ENCODE results near the gene CHURC1.

Gene CHURC1

GRCh38 chr14:64968651-64969050 lies 54.4 kb downstream of the CHURC1 start:
- in situ Hi-C loops (cut with HindIII; ENCODE audit: low sequenced_read_pairs), result no loop called here

GRCh38 chr14:64970041-64970440 lies 55.8 kb downstream of the CHURC1 start:
- TF ChIP-seq CTCF (IDR thresholded peaks at IDR 0.05; ENCODE audit: low read depth, low read length), result no peak
- DNase-seq (ENCODE audit: low read depth, low spot score), result no peak
- no peak overlapping the region for H3K4me3 ChIP-seq (ENCODE audit: low read depth, low read length)
- in situ Hi-C loops (cut with HindIII; ENCODE audit: low sequenced_read_pairs), result no loop called here

More at GRCh38 chr14:64968651-64969050, 54.4 kb downstream of the CHURC1 start:
- TF ChIP-seq CTCF (IDR thresholded peaks at IDR 0.05; ENCODE audit: low read depth, low read length), result peak; percentile 17
- DNase-seq (ENCODE audit: low read depth, low spot score), result peak; percentile 69
- H3K4me3 ChIP-seq (ENCODE audit: low read depth, low read length), result no peak overlapping the region

- in situ Hi-C loops (cut with HindIII; ENCODE audit: low sequenced_read_pairs), result no loop called here
- H3K4me3 ChIP-seq (ENCODE audit: low read depth, low read length), result peak overlapping the region; percentile 71
- DNase-seq (ENCODE audit: low read depth, low spot score), result no peak
- TF ChIP-seq CTCF (IDR thresholded peaks at IDR 0.05; ENCODE audit: low read depth, low read length), result no peak
Observed at GRCh38 chr14:64970776-64971477, 56.7 kb downstream of the CHURC1 start.

GRCh38 chr14:64971491-64971942 lies 57.3 kb downstream of the CHURC1 start:
- no peak for TF ChIP-seq CTCF (IDR thresholded peaks at IDR 0.05; ENCODE audit: low read depth, low read length)
- in situ Hi-C loops (cut with HindIII; ENCODE audit: low sequenced_read_pairs), result no loop called here
- no peak for DNase-seq (ENCODE audit: low read depth, low spot score)
- peak overlapping the region; percentile 71 for H3K4me3 ChIP-seq (ENCODE audit: low read depth, low read length)

- in situ Hi-C loops (cut with HindIII; ENCODE audit: low sequenced_read_pairs), result no loop called here
- TF ChIP-seq CTCF (IDR thresholded peaks at IDR 0.05; ENCODE audit: low read depth, low read length), result no peak
- peak within 1 kb of the TSS; percentile 71 for H3K4me3 ChIP-seq (ENCODE audit: low read depth, low read length)
- no peak for DNase-seq (ENCODE audit: low read depth, low spot score)
Observed at GRCh38 chr14:64971943-64972791, 57.9 kb downstream of the CHURC1 start, which contains the start of gene RAB15. TSS of gene RAB15 (minus strand) at chr14:64972336. CDS start at chr14:64972076, 260 bp downstream.

GRCh38 chr14:64973026-64973442 lies 58.8 kb downstream of the CHURC1 start:
- TF ChIP-seq CTCF (IDR thresholded peaks at IDR 0.05; ENCODE audit: low read depth, low read length), result no peak
- no peak for DNase-seq (ENCODE audit: low read depth, low spot score)
- in situ Hi-C loops (cut with HindIII; ENCODE audit: low sequenced_read_pairs), result no loop called here
- peak overlapping the region; percentile 63 for H3K4me3 ChIP-seq (ENCODE audit: low read depth, low read length)
